HL-60/S4 treated with retinoic acid at 250 ng/mL for 4 days and 3 days (cell line): Measurements from ENCODE around the gene APCDD1L.
"Not testable (repeated sequence)": the region's sequence is repeated elsewhere in the genome, so short reads cannot be mapped to it uniquely, and the experiment has no call there.

Source experiments
- in situ Hi-C: fragments of 300-500 bp; cut with MboI; formaldehyde crosslinking; loops from 2 replicates; pipeline ENCODE4 v1.7.0; 2022; ENCODE audit warnings: low sequenced_read_pairs

Gene APCDD1L

GRCh38 chr20:58545565-58546415 is 30.6 kb upstream of the APCDD1L start:
- in situ Hi-C loops = no loop called here

GRCh38 chr20:58544891-58545290 is 29.7 kb upstream of the APCDD1L start:
- in situ Hi-C loops = no loop called here

GRCh38 chr20:58544286-58544685 is 29.1 kb upstream of the APCDD1L start:
- in situ Hi-C loops = no loop called here

GRCh38 chr20:58543274-58543673 is 28.1 kb upstream of the APCDD1L start:
- in situ Hi-C loops = no loop called here

- in situ Hi-C loops = no loop called here
Measured at GRCh38 chr20:58542411-58543095, 27.4 kb upstream of the APCDD1L start.

- in situ Hi-C loops = not testable (repeated sequence)
Measured at GRCh38 chr20:58542034-58542410, 26.8 kb upstream of the APCDD1L start.

- in situ Hi-C loops = no loop called here
Measured at GRCh38 chr20:58538752-58539151, 23.6 kb upstream of the APCDD1L start.

- in situ Hi-C loops = no loop called here
Measured at GRCh38 chr20:58537831-58538230, 22.6 kb upstream of the APCDD1L start.

GRCh38 chr20:58536289-58536688 is 21.1 kb upstream of the APCDD1L start:
- in situ Hi-C loops = no loop called here

GRCh38 chr20:58531657-58532056 is 16.5 kb upstream of the APCDD1L start:
- in situ Hi-C loops = no loop called here

GRCh38 chr20:58531063-58531462 is 15.9 kb upstream of the APCDD1L start:
- in situ Hi-C loops = no loop called here

- in situ Hi-C loops = no loop called here
Measured at GRCh38 chr20:58528412-58528811, 13.2 kb upstream of the APCDD1L start.

GRCh38 chr20:58526411-58526810 is 11.2 kb upstream of the APCDD1L start:
- in situ Hi-C loops = no loop called here

GRCh38 chr20:58524814-58525213 is 9.6 kb upstream of the APCDD1L start:
- in situ Hi-C loops = no loop called here

GRCh38 chr20:58523971-58524315 is 8.7 kb upstream of the APCDD1L start:
- in situ Hi-C loops = no loop called here

GRCh38 chr20:58523072-58523970 is 8.1 kb upstream of the APCDD1L start:
- in situ Hi-C loops = no loop called here

- in situ Hi-C loops = no loop called here
Measured at GRCh38 chr20:58522666-58523065, 7.5 kb upstream of the APCDD1L start.

GRCh38 chr20:58521763-58522162 is 6.6 kb upstream of the APCDD1L start:
- in situ Hi-C loops = no loop called here

- in situ Hi-C loops = no loop called here
Measured at GRCh38 chr20:58519940-58520712, 4.9 kb upstream of the APCDD1L start.

- in situ Hi-C loops = no loop called here
Measured at GRCh38 chr20:58518896-58519593, 3.8 kb upstream of the APCDD1L start.
